HL-60/S4 treated with phorbol 12-myristate 13-acetate at 8.2 ng/mL for 4 days and 3 days (cell line): ENCODE results near the gene FLII.
"Not testable (repeated sequence)": the region's sequence is repeated elsewhere in the genome, so short reads cannot be mapped to it uniquely, and the experiment has no call there.

Experiments
- in situ Hi-C: fragments of 300-500 bp; cut with MboI; formaldehyde crosslinking; loops from 2 replicates; pipeline ENCODE4 v1.15.0; 2022; ENCODE audit warnings: low sequenced_read_pairs

FLII gene

DNA sequence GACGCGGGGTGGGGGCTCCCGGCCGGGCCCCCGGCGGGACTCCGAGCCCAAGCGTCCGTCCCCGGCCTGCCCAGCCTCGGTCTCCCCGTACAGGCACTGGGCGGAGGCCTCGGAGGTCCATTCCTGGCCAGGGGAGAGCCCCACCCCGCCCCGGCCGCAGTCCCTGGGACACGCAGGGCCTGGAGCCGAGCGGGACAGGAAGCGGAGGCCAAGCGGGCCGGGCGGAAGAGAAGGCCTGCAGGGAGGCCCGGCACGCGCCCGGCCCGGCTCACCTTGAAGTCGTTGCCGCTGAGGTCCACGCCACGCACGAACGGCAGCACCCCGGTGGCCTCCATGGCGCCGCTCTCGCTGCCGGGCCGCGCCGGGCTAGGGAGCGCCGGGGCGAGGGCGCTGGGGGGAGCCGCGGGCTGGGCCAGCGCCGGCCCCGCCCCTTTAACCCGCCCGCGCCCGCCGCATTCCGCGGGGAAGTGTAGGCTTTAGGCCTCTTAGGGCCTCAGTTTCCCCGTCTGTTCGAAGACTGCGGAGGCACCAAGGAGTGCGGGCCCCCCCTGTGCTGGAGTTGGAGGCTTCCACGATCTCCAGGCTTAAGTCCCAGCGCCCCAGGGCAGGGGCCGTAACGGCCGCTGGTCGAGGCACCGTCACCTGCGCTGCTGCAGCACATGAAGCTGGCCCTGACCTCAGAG, at the start of gene FLII:
Gene FLII, minus strand, starts transcription at position 383 of the 683 bp plus-strand sequence. Its CDS starts 48 bp downstream, at position 335.
- in situ Hi-C loops: no loop called here

DNA sequence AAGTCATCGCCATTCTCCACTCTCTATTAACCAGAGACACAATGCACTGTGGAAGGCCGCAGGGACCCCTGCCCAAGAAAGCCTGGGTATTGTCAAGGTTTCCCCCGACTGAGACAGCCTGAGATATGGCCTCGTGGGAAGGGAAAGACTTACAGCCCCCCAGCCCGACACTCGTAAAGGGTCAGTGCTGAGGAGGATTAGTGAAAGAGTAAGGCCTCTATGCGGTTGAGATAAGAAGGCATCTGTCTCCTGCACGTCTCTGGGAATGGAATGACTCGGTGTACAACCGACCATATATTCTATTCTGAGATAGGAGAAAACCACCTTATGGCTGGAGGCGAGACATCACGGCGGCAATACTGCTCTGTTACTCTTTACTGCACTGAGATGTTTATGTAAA, 44.7 kb upstream of the FLII start:
- in situ Hi-C loops: not testable (repeated sequence)

DNA sequence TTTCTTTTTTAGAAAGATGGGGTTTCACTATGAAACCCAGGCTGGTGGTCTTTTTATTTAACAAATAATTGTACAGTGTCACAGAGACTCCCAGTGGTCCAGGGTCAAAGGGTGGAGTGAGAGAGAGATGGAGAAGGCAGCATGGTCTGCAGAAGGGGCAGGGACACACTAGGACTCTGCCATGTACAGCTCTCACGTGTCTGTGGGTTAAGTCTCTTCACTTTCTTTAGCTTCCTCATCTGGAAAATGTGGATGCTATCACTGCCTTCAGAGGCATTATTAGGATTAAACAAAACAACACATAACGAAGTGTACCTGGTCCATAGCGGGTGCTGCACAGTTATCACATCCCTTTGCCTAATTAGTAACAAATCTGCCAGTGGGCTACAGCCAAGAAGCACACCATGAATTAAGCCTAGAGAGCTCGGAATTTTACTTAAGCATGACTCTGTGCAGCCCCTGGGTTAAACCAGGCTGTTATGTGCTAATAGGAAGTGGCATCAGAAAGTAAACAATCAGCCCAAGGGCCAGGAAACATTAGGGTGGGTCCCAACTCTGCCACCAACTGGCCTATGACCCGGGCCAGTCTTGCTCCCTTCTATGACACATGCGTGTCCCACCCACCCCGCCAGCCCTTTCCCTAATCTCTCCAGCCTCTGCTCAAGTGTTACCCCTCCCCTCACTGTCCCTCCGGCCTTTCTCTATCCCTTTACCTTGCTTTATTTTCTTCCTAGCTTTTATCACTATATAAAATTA, 42.4 kb upstream of the FLII start:
- in situ Hi-C loops: no loop called here

DNA sequence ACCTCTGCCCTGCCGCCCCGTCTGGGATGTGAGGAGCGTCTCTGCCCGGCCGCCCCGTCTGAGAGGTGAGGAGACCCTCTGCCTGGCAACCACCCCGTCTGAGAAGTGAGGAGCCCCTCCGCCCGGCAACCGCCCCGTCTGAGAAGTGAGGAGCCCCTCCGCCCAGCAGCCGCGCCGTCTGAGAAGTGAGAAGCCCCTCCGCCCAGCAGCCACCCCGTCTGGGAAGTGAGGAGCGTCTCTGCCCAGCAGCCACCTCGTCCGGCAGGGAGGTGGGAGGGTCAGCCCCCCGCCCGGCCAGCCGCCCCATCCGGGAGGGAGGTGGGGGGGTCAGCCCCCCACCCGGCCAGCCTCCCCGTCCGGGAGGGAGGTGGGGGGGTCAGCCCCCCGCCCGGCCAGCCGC, 39.5 kb upstream of the FLII start:
- in situ Hi-C loops: not testable (repeated sequence)

DNA sequence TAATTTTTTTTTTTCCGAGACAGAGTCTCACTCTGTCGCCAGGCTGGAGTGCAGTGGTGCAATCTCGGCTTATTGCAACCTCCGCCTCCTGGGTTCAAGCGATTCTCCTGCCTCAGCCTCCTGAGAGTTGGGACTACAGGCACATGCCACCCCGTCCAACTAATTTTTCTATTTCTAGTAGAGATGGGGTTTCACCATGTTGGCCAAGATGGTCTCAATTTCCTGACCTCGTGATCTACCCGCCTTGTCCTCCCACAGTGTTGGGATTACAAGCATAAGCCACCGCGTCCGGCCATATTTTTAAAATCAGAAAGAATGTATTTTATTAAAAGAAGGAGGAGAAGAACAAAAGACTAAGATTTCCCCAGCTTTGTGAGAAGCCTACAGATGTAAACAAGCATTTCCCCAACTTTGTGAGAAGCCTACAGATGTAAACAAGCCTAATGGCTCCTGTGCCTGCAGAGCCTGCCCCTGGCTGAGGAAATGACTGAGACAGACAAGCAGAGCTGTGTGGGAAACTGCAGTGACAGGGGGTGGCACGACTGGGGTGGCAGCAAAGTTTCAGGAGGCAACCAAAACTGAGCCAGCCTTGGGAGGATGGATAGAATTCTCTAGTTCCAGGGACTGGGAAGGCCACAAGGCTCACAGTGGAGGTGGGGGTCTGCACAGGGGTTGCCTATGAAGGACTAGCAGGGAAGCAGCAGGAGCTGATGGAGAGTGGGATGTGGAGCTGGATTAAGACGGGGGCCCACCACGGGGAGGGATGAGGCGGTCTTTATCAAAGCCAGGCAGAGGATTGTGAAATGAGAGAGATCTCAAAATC, 33.4 kb upstream of the FLII start:
- in situ Hi-C loops: no loop called here

DNA sequence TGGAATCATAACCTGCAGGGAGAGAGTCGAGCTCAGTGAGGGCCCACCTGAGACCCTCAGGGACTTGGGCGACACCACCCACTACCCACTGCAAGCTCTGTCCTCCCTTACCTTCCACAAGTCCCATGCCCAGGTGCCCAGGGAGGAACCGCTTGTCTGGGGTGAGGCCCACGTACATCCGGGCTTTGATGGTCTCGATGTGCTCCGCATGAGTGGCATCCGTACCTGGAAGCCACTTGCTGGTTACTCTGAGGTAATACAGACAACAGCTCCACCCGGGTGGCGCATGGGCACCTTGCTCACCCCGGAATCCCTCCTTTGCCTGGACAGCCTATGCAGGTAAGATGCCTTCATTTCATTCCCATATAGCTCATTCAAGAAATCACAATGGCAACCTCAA, 26.8 kb upstream of the FLII start:
- in situ Hi-C loops: no loop called here

DNA sequence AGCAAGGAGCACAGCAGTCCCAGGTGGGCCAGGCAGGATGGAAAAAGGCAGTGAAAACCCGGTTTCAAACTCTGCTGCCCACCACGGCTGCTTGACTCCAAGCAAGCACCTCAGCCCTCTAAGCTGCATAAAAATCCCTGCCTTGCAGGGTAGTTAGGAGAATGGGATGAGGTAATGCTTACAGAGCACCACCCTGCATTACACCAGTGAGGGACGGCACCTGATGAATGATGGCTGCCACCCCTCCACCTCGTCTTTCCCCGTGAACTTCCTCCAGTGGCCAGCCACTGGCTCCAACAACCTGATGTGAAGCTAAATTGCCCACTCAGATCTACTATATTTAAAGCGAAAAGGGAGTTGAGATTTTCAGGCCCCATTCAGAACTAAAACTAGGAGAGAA, 23.2 kb upstream of the FLII start:
- in situ Hi-C loops: no loop called here

DNA sequence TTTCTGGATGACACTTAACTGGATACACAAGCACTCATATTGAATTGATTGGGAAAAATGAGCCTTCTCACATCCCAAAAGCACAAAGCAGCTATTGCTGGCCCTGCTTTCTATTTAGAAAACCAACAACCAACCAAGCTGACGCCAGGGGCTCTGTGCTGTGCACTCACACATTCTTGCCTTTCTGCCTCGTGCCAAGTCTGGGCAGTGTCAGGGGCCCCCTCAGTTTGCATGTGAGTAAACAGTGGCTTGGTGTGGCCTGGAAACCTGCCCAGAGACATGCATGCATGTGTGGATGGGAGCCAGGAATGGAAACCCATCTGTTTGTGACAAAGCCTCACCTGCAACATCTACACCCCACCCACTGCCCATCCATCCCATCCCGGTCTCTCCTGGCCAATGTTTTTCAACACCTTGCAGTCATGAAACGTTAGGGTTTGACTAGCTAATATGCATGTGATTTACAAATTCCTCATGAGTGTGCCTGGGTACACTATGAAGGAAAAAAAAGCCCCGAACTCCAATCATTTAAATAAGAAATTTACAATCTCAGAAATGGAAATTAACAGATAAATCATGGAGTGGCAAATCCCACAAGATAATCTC, 22.3 kb upstream of the FLII start:
- in situ Hi-C loops: no loop called here

DNA sequence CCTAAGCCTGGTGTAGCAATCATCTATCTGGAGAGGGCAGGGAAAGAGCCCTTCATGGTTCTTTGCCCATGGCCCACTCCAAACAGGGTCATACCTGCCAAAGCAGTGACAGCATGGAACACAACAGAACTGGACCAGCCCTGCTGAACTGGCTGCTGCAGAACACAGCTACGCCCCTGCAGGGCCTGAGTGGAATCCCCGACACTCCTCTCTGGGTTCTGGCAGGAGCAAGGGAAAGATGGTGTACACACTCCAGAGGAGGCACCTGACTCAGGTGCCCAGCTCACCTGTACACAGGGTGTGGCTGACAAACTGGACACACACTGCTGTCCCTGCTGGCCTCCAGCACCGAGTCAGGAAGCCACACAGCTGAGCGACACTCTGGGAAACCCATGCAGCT, 21.7 kb upstream of the FLII start:
- in situ Hi-C loops: no loop called here

DNA sequence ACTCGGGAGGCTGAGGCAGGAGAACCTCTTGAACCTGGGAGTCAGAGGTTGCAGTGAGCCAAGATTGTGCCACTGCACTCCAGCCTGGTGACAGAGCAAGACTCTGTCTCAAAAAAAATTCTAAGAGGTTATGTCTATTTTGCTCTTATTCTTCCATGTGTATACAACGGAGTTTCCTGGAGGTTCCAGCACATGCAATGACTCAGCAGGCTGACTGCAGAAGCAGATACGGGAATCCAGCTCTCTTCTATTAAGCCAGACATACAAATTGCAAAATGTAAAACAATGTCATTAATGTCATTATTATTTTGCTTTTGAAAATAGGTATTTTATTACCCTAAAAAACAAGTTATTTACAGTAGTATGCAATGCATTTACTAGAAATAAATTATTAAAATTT, 20.3 kb upstream of the FLII start:
- in situ Hi-C loops: no loop called here

DNA sequence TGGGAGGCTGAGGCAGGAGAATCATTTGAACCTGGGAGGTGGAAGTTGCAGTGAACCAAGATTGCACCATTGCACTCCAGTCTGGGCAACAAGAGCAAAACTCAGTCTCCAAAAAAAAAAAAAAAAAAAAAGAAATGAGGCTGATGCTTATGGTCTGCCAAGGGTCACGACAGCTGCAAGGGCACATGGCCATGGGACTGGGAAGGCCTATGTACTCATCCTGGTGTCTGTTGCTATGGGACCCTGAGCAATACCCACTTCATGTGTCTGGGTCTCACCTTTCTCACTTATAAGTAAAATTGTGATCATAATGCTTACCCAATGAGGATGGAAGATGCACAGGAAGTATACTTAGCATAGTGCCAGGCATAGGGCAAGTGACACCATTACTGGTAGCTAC, 18.5 kb upstream of the FLII start:
- in situ Hi-C loops: no loop called here

DNA sequence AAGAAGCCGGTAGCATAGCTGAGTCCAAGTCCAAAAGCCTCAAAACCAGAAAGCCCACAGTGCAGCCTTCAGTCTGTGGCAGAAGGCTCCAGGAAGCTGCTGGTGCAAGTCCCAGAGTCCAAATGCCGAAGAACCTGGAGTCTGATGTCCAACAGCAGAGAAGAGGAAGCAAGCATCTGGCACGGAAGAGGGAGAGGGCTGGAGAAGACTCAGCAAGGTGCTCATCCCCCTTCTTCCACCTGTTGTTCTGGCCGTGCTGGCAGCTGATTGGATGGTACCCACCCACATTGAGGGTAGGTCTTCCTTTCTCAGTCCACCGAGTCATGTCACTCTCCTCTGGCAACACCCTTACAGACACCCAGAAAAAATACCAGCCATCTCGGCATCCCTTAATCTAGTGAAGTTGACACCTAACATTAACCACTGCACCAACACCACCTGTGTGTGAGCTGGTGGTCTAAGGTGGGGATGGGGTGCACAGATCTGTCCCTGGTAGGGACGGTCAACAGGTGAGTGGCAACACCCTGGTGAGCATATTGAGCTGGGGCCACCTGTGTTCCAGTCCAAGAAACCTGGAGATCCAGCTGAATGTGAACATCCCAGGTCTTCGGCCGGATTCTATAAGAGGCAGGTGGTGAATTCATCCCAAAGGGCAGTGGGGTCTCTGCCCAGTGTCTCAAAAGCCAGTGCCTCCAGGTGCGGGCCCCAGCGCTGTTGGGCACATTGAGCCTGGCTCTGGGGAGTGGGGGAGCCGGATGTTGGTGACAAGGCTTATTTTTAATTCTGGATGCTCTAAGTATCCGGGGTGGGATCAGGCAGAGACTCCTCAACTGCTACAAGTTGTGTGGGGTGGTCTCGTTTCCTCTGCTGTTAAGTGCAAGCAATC, 11.8 kb upstream of the FLII start:
- in situ Hi-C loops: no loop called here

DNA sequence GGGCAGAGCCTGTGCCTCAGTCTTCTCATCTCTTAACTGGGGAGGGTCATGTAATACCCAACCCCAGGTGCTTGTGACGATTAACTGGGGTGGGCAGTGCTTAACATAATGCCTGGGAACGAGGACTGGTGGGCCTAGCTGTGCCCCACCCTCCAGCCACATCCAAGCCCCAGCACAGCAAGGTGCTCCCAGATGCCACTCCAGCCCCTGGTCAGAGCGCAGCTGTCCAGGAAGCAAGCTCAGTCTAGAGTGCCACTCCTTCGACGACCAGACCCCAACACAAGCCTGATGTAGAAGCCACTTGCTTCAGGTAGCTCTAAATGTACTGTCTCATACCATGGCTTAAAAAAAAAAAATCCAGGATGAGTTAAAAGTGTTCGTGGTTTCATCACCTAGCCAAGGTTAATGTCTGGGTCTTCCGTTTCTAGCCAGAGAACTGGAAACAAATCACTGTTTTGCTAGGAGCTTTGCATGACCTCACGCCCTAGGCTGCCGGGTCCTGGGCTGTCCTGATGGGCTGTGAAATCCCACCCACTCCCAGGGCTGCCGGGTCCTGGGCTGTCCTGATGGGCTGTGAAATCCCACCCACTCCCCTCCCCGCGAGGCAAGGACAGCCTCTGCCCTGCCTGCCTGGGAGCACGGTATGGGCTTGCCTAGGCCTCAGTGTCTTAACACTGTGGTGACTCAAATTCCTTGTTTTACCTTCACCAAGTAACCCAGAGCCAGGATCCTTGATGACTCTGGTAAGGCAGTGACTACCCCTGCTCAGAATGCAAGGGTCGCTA, 9.6 kb upstream of the FLII start:
- in situ Hi-C loops: no loop called here

DNA sequence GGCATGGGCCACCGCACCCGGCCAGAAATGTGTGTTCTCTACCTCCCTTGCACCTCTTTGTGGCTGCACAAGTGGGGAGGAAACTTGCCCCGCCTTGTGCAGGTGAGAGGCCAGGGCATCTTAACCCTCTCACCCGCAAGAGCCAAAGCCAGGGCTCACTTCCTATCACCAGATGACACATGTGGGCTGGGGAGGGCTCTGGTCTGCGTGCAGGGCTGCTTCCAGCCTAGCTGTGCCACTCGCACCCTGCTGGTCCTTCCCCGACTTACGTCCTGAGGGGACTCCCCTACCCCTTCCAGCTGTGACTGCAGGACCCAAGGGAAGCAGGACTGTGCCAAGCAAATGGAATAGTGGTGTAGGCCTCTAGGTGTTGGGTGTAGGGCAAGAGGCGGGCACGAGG, 8.8 kb upstream of the FLII start:
- in situ Hi-C loops: no loop called here

DNA sequence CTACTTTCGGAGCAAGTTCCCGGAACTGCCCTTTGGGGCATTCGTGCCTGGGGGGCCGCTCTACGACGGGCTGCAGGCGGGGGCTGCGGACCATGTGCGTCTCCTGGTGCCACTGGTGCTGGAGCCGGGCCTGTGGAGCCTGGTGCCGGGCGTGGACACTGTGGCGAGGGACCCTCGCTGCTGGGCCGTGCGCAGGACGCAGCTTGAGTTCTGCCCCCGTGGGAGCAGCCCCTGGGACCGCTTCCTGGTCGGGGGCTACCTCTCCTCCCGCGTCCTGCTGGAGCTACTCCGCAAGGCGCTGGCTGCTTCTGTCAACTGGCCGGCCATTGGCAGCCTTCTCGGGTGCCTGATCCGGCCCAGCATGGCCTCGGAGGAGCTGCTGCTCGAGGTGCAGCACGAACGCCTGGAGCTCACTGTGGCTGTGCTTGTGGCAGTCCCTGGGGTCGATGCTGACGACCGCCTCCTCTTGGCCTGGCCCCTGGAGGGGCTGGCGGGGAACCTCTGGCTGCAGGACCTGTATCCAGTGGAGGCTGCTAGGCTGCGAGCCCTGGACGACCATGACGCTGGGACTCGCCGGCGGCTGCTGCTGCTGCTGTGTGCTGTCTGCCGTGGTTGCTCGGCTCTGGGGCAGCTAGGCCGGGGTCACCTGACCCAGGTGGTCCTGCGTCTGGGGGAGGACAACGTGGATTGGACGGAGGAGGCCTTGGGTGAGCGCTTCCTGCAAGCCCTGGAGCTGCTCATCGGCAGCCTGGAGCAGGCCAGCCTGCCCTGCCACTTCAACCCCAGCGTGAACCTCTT, 5.5 kb upstream of the FLII start:
- in situ Hi-C loops: no loop called here

DNA sequence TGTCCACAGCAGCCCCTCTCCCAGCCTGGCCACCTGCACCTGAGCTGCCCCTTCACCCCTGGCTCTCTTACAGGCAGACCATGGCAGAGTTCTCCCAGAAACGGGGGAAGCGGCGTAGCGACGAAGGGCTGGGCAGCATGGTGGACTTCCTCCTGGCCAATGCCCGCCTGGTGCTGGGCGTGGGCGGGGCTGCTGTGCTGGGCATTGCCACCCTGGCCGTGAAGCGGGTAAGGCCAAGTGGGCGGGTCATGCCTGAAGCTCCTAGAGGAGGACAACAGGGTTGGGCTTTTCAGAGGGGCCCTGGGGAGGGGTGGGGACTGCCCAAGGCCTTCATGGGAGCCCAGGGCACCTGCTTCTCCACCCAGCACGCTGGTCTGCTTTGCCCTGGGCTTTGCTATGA, 4.1 kb upstream of the FLII start:
- in situ Hi-C loops: no loop called here

DNA sequence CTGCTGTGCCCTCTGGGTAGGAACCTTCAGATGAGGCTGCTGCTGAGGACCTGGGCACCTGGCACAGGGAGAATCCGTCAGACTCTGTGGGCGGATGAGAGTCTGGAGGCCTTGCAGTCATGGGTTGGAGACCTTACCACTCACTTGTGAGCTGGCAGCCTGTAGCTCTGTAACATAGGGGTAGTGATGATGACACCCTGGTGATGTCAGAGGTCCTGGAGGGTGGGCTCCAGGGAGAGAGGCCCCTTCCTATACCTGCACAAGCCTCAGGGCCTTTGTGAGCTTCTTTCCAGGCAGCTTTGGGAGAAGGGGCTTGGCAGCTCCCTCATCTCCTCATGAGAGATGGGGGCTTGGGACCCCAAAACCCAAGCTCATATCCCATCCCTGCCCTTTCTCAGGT, 3.6 kb upstream of the FLII start:
- in situ Hi-C loops: no loop called here

DNA sequence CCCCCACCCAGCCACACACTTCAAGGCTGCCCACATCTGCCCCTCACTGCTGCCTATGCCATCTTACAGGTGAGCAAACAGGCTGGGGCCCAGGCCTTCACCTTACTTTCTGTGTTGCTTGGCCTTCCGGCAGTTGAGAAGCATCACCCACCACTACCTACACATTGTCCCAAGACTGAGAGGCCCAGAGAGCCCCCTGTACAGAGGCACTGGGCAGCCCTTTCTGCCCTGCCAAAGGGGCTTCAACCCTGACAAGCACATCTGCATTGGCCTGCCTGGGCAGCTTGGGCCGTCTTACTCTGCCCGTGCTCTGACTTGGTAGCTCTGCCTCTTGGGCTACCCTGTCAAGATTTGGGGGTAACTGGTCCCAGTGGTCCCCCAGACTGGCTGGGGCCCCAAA, 3.1 kb upstream of the FLII start:
- in situ Hi-C loops: no loop called here

DNA sequence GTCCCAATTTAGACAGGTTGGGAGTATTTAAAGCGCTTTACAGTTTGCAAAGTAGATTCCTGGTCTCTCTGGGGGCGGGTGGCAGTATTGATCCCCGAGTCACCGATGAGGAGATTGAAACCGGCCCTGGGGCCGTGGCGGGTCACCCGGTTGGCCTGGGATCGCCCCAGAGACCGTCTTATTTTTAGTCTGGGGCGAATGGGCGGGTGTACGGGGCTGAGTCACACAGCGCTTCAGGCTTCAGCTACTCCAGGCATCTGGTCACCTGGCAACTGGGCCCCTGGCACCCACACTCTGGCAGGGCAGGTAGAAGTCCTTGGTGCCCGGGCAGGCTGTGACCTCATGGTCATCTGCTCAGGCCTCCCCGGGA, 2.6 kb upstream of the FLII start:
- in situ Hi-C loops: no loop called here
